HepG2 (cell line): Measurements from ENCODE around the gene DCST2. TPM values are rescaled to one million over a fixed set of nuclear protein-coding genes. Genes with fewer than 3 reads are reported as not detected.

Experiments
- ASH2L ChIP-seq: fragments of 300-600, 200-600 bp; sonication (generic); IDR thresholded peaks from 2 replicates; pipeline ENCODE4 v1.7.0; 2017; ENCODE audit warnings: low read depth, mild to moderate bottlenecking, moderate library complexity, mixed read lengths, low read length; ENCODE audit not compliant: insufficient read length
- LCORL ChIP-seq, 2 experiments: fragments of 450-650 bp in 1 of 2; sonication (generic) in 1 of 2; formaldehyde crosslinking in 1 of 2; IDR thresholded peaks; 2 replicates each; pipeline versions ENCODE4 v1.5.0 to v1.6.1; 2017 to 2020; ENCODE audit warnings: antibody characterized with exemption in 1 of 2, missing genetic modification reagents in 1 of 2
- PATZ1 ChIP-seq: sonication (generic); formaldehyde crosslinking; IDR thresholded peaks from 2 replicates; pipeline ENCODE4 v1.4.0; 2020; ENCODE audit warnings: missing genetic modification reagents
- RXRA ChIP-seq: sonication (generic); formaldehyde crosslinking; IDR thresholded peaks from 2 replicates; pipeline ENCODE4 v1.5.1; 2020; ENCODE audit warnings: missing genetic modification reagents
- ZBTB2 ChIP-seq: sonication (generic); formaldehyde crosslinking; IDR thresholded peaks from 2 replicates; pipeline ENCODE4 v1.8.0; 2022; ENCODE audit warnings: low read depth, missing genetic modification reagents
- ZBTB7A ChIP-seq: sonication (generic); formaldehyde crosslinking; IDR thresholded peaks from 2 replicates; pipeline ENCODE4 v1.8.0; 2022; ENCODE audit warnings: mild to moderate bottlenecking, missing genetic modification reagents
- ZMYM4 ChIP-seq: sonication (generic); formaldehyde crosslinking; IDR thresholded peaks from 2 replicates; pipeline ENCODE4 v1.8.1; 2023; ENCODE audit warnings: mild to moderate bottlenecking, missing genetic modification reagents
- ZNF317 ChIP-seq: sonication (generic); formaldehyde crosslinking; IDR thresholded peaks from 2 replicates; pipeline ENCODE4 v1.5.0; 2020; ENCODE audit warnings: mild to moderate bottlenecking, missing genetic modification reagents
- ZNF574 ChIP-seq: sonication (generic); formaldehyde crosslinking; IDR thresholded peaks from 2 replicates; pipeline ENCODE4 v1.4.0; 2020; ENCODE audit warnings: missing genetic modification reagents
- polyA plus RNA-seq, 8 experiments: library from polyadenylated mRNA; depleted of rRNA in 3 of 8; stranded (reverse) in 7 of 8; unstranded in 1 of 8; fragments of >200 nt; fragmentation: Illumina TruSeq in 4 of 8; extraction: Trizol in 4 of 8; gene quantifications; 2 replicates each; pipeline versions ENCODE4 v1.2.1 to v1.2.3, GENCODE V29; 2011 to 2016; ENCODE audit warnings: low read depth in 4 of 8, missing spikeins in 1 of 8, mixed read lengths in 1 of 8; ENCODE audit not compliant: insufficient read depth in 1 of 8
- total RNA-seq, 5 experiments: library from RNA; depleted of rRNA; stranded (reverse); fragments of >200 nt; fragmentation: Illumina TruSeq; extraction: Trizol; gene quantifications; 2 replicates each; pipeline ENCODE4 v1.2.3, GENCODE V29; 2016; ENCODE audit warnings: low read depth in 1 of 5
- TF ChIP-seq, protein P1 (sequence below): IDR thresholded peaks from 2 replicates; pipeline ENCODE4 v1.4.0; 2020; ENCODE audit warnings: mild to moderate bottlenecking, missing genetic modification reagents
- TF ChIP-seq, protein P2 (sequence below): sonication (generic); formaldehyde crosslinking; IDR thresholded peaks from 2 replicates; pipeline ENCODE4 v1.4.0; 2020; ENCODE audit warnings: mild to moderate bottlenecking, missing genetic modification reagents
- TF ChIP-seq, protein P3 (sequence below): sonication (generic); formaldehyde crosslinking; IDR thresholded peaks from 2 replicates; pipeline ENCODE4 v1.4.0; 2020; ENCODE audit warnings: missing genetic modification reagents
- TF ChIP-seq, protein P4 (sequence below): sonication (generic); formaldehyde crosslinking; IDR thresholded peaks from 2 replicates; pipeline ENCODE4 v1.5.0; 2020; ENCODE audit warnings: missing genetic modification reagents

DCST2 gene
- total and polyA plus RNA-seq, 2 of the 13 experiments (the other 11 are each of a cell fraction or from before 2014, with no cell fraction given), result 0.74 TPM; not detected in 1

- TF ChIP-seq ZNF574 (CRISPR knock-in tag) (peak; percentile 47; the same call in 1 of the 2 replicates), LCORL (IDR thresholded peaks at IDR 0.05) (no peak), LCORL (CRISPR knock-in tag; IDR thresholded peaks at IDR 0.05) (peak; percentile 10; the same call in 1 of the 2 replicates), ZBTB7A (peak; percentile 55), RXRA (no peak), ASH2L (peak; percentile 1), ZMYM4 (CRISPR knock-in tag) (peak; percentile 8; the same call in 1 of the 2 replicates), ZBTB2 (CRISPR knock-in tag) (0 out of 2 replicates have a peak, but pooled peaks have one; percentile 12), PATZ1 (0 out of 2 replicates have a peak, but pooled peaks have one; percentile 4), ZNF317 (CRISPR knock-in tag) (no peak)
- TF ChIP-seq, protein P1, sequence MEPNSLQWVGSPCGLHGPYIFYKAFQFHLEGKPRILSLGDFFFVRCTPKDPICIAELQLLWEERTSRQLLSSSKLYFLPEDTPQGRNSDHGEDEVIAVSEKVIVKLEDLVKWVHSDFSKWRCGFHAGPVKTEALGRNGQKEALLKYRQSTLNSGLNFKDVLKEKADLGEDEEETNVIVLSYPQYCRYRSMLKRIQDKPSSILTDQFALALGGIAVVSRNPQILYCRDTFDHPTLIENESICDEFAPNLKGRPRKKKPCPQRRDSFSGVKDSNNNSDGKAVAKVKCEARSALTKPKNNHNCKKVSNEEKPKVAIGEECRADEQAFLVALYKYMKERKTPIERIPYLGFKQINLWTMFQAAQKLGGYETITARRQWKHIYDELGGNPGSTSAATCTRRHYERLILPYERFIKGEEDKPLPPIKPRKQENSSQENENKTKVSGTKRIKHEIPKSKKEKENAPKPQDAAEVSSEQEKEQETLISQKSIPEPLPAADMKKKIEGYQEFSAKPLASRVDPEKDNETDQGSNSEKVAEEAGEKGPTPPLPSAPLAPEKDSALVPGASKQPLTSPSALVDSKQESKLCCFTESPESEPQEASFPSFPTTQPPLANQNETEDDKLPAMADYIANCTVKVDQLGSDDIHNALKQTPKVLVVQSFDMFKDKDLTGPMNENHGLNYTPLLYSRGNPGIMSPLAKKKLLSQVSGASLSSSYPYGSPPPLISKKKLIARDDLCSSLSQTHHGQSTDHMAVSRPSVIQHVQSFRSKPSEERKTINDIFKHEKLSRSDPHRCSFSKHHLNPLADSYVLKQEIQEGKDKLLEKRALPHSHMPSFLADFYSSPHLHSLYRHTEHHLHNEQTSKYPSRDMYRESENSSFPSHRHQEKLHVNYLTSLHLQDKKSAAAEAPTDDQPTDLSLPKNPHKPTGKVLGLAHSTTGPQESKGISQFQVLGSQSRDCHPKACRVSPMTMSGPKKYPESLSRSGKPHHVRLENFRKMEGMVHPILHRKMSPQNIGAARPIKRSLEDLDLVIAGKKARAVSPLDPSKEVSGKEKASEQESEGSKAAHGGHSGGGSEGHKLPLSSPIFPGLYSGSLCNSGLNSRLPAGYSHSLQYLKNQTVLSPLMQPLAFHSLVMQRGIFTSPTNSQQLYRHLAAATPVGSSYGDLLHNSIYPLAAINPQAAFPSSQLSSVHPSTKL (CRISPR knock-in tag), result no peak
- TF ChIP-seq, protein P2, sequence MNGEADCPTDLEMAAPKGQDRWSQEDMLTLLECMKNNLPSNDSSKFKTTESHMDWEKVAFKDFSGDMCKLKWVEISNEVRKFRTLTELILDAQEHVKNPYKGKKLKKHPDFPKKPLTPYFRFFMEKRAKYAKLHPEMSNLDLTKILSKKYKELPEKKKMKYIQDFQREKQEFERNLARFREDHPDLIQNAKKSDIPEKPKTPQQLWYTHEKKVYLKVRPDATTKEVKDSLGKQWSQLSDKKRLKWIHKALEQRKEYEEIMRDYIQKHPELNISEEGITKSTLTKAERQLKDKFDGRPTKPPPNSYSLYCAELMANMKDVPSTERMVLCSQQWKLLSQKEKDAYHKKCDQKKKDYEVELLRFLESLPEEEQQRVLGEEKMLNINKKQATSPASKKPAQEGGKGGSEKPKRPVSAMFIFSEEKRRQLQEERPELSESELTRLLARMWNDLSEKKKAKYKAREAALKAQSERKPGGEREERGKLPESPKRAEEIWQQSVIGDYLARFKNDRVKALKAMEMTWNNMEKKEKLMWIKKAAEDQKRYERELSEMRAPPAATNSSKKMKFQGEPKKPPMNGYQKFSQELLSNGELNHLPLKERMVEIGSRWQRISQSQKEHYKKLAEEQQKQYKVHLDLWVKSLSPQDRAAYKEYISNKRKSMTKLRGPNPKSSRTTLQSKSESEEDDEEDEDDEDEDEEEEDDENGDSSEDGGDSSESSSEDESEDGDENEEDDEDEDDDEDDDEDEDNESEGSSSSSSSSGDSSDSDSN (CRISPR knock-in tag), result peak; percentile 56; the same call in 1 of the 2 replicates
- TF ChIP-seq, protein P3, sequence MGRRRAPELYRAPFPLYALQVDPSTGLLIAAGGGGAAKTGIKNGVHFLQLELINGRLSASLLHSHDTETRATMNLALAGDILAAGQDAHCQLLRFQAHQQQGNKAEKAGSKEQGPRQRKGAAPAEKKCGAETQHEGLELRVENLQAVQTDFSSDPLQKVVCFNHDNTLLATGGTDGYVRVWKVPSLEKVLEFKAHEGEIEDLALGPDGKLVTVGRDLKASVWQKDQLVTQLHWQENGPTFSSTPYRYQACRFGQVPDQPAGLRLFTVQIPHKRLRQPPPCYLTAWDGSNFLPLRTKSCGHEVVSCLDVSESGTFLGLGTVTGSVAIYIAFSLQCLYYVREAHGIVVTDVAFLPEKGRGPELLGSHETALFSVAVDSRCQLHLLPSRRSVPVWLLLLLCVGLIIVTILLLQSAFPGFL, result no peak
- TF ChIP-seq, protein P4, sequence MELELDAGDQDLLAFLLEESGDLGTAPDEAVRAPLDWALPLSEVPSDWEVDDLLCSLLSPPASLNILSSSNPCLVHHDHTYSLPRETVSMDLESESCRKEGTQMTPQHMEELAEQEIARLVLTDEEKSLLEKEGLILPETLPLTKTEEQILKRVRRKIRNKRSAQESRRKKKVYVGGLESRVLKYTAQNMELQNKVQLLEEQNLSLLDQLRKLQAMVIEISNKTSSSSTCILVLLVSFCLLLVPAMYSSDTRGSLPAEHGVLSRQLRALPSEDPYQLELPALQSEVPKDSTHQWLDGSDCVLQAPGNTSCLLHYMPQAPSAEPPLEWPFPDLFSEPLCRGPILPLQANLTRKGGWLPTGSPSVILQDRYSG (CRISPR knock-in tag), result 0 out of 2 replicates have a peak, but pooled peaks have one; percentile 7
Observed at GRCh38 chr1:155051342-155051776, 17.8 kb upstream of the DCST2 start (continued).
